Ishikawa (cell line): ENCODE results near the gene SNAPC2.
A peak's percentile ranks its signal among the peaks of the same experiment; 100 is the strongest.

ENCODE experiments used
- CEBPB ChIP-seq: IDR thresholded peaks from 2 replicates; pipeline ENCODE4 v1.6.1; 2012
- CREB1 ChIP-seq: IDR thresholded peaks from 2 replicates; pipeline ENCODE4 v1.6.1; 2012; ENCODE audit warnings: low read depth
- EGR1 ChIP-seq: IDR thresholded peaks from 2 replicates; pipeline ENCODE4 v1.6.1; 2012
- EP300 ChIP-seq: IDR thresholded peaks from 2 replicates; pipeline ENCODE4 v1.6.1; 2012; ENCODE audit warnings: borderline replicate concordance
- FOXM1 ChIP-seq: IDR thresholded peaks from 2 replicates; pipeline ENCODE4 v1.6.1; 2012; ENCODE audit warnings: low read depth, borderline replicate concordance
- NFIC ChIP-seq: IDR thresholded peaks from 2 replicates; pipeline ENCODE4 v1.6.1; 2012
- RAD21 ChIP-seq: IDR thresholded peaks from 2 replicates; pipeline ENCODE4 v1.6.1; 2012; ENCODE audit warnings: low read depth
- TAF1 ChIP-seq: IDR thresholded peaks from 2 replicates; pipeline ENCODE4 v1.6.1; 2012; ENCODE audit warnings: low read depth, mild to moderate bottlenecking
- TCF12 ChIP-seq: IDR thresholded peaks from 2 replicates; pipeline ENCODE4 v1.6.1; 2012; ENCODE audit warnings: low read depth
- TEAD4 ChIP-seq: IDR thresholded peaks from 2 replicates; pipeline ENCODE4 v1.6.1; 2012
- YY1 ChIP-seq: IDR thresholded peaks from 2 replicates; pipeline ENCODE4 v1.6.1; 2012; ENCODE audit warnings: low read depth
- ZBTB7A ChIP-seq: IDR thresholded peaks from 2 replicates; pipeline ENCODE4 v1.6.1; 2012; ENCODE audit warnings: low read depth
- TF ChIP-seq, protein P1 (sequence below): IDR thresholded peaks from 2 replicates; pipeline ENCODE4 v1.6.1; 2012
- TF ChIP-seq, protein P2 (sequence below): IDR thresholded peaks from 2 replicates; pipeline ENCODE4 v1.6.1; 2012; ENCODE audit warnings: low read depth, mild to moderate bottlenecking
- TF ChIP-seq, protein P3 (sequence below): IDR thresholded peaks from 2 replicates; pipeline ENCODE4 v1.6.1; 2012

SNAPC2 gene

DNA sequence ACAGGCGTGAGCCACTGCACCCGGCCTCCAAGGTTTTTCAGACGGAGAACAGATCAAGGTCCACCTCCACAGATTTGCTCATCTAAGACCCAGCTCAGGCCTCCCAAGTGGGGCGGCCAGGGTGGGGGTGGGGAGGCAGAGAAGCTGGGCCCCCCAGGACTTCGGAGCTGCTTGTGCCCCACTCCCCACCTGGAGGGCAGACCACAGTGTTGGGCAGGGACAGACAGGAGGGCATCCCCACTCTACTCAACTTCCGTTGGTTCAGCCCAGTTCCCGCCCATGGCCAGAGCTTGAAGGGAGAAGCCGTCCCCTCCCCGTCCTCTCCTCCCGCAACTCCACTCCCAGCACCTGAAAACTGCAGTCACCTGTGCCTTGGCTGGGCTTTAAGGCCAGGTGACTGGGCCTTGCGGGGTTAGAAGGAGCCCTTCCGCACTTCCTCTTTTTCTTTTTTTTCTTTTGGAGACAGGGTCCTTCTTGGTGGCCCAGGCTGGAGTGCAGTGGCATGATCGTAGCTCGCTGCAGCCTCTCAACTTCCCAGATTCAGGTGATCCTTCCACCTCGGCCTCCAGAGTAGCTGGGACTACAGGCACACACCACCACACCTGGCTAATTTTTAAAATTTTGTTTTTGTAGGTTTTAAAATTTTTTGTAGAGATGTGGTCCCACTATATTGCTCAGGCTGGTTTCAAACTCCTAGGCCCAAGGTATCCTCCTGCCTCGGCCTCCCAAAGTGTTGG is 32.6 kb upstream of the SNAPC2 start:
- 0 out of 2 replicates have a peak, but pooled peaks have one; percentile 4 for TF ChIP-seq TCF12
- TF ChIP-seq ZBTB7A, result no peak

DNA sequence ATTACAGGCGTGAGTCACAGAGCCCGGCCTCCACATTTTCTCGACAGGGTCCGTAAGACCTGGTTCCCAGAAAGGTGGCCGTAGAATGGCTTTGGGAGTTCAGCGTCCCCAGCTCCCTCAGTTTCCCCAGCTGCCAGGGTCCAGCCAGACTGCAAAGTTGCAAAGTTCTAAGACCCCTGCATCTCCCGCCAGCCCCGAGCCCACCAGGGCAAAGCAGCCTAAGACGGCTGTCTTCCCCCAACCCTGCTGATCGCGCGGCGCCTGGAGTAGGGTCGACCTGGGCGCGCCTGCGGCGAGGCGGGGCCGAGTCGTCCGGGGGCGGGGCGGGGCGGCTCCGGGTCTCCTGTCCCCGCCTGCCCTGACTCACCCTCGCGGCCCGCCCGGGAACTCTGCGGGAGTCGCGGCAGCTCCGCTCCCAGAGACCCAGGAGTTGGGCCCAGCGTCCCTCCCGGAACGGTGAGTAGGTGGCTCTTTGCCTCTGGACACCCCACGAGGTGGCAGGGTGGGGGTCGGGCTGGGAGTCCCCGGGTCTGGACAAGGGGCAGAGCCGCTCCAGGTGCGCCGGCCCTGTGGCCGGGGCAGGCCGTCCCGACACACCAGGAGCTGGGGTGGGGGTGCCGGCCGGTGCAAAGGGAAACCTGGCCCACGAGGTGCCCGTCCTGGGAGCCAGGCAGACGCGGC is 31.9 kb upstream of the SNAPC2 start, which contains the start of gene LRRC8E:
LRRC8E (plus strand) TSS at position 366 of the 681 bp plus-strand sequence. CDS start 7,094 bp downstream, outside the sequence.
- TF ChIP-seq RAD21, result no peak
- no peak for TF ChIP-seq YY1
- TF ChIP-seq, protein P1, sequence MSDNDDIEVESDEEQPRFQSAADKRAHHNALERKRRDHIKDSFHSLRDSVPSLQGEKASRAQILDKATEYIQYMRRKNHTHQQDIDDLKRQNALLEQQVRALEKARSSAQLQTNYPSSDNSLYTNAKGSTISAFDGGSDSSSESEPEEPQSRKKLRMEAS, result peak; percentile 37; the same call in 1 of the 2 replicates
- TF ChIP-seq, protein P2, sequence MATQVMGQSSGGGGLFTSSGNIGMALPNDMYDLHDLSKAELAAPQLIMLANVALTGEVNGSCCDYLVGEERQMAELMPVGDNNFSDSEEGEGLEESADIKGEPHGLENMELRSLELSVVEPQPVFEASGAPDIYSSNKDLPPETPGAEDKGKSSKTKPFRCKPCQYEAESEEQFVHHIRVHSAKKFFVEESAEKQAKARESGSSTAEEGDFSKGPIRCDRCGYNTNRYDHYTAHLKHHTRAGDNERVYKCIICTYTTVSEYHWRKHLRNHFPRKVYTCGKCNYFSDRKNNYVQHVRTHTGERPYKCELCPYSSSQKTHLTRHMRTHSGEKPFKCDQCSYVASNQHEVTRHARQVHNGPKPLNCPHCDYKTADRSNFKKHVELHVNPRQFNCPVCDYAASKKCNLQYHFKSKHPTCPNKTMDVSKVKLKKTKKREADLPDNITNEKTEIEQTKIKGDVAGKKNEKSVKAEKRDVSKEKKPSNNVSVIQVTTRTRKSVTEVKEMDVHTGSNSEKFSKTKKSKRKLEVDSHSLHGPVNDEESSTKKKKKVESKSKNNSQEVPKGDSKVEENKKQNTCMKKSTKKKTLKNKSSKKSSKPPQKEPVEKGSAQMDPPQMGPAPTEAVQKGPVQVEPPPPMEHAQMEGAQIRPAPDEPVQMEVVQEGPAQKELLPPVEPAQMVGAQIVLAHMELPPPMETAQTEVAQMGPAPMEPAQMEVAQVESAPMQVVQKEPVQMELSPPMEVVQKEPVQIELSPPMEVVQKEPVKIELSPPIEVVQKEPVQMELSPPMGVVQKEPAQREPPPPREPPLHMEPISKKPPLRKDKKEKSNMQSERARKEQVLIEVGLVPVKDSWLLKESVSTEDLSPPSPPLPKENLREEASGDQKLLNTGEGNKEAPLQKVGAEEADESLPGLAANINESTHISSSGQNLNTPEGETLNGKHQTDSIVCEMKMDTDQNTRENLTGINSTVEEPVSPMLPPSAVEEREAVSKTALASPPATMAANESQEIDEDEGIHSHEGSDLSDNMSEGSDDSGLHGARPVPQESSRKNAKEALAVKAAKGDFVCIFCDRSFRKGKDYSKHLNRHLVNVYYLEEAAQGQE, result no peak
- peak; percentile 77 for TF ChIP-seq ZBTB7A
- TF ChIP-seq TAF1, result peak; percentile 56
- TF ChIP-seq EGR1, result peak; percentile 18; the same call in 1 of the 2 replicates

DNA sequence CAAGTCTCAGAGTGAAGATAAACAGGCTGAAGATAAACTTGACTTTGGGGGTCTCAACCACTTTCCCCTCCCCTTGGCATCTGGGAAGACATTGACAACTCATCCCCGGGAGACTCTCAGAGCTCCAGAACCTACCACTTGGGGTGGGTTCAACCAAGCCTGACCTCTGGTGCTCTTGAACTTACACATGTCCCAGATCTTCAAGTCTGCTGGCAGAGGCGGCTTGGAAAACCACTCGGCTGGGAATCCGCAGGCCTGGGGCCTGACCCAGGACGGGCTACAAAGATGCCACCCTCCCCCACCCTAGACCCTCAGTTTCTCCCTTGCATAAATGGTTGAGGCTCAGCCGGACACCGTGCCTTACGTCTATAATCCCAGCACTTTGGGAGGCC is 31.3 kb upstream of the SNAPC2 start:
- no peak for TF ChIP-seq RAD21
- TF ChIP-seq, protein P1, result no peak
- no peak for TF ChIP-seq FOXM1

DNA sequence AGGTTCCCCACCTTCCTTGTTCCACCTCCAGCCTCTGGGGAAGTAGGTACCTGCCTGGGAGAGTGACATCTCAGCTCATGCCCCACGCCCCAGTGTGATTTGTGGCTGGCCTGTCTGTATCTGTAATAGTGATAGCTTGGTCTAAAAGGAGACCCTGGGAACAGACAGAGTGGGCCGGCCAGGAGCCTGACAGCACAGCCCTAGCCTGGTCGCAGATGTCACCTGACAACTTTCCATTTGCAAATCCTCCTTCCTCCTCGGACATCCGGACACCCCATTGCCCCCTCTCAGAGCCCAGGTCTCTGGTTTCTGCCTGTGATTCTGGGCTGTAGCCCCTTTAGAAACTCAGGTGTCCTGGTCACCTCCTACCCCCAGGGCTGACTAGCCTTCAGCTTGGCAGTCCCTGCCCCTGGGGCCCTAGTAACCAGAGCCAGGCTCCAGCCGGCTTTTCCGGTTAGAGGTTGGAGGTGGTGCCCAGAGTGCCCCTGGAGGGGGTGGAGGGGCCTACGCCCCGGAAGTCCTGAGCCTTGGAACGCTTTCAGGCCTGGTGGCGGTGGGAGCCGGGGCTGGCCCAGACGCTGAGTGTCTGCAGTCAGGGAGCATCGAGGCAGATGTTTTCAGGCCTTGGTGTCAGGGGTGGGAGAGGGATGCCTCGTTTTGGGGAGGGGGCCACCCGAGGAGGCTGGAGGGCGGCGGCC is 25.4 kb upstream of the SNAPC2 start:
- TF ChIP-seq YY1 (no peak), EGR1 (0 out of 2 replicates have a peak, but pooled peaks have one; percentile 6), EP300 (no peak), ZBTB7A (0 out of 2 replicates have a peak, but pooled peaks have one; percentile 52), TAF1 (peak; percentile 35; the same call in 1 of the 2 replicates), RAD21 (no peak), TEAD4 (no peak), NFIC (peak; percentile 36; the same call in 1 of the 2 replicates), FOXM1 (no peak)
- TF ChIP-seq, protein P2, result no peak
- TF ChIP-seq, protein P1, result no peak
- TF ChIP-seq, protein P3, sequence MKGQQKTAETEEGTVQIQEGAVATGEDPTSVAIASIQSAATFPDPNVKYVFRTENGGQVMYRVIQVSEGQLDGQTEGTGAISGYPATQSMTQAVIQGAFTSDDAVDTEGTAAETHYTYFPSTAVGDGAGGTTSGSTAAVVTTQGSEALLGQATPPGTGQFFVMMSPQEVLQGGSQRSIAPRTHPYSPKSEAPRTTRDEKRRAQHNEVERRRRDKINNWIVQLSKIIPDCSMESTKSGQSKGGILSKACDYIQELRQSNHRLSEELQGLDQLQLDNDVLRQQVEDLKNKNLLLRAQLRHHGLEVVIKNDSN, result no peak

DNA sequence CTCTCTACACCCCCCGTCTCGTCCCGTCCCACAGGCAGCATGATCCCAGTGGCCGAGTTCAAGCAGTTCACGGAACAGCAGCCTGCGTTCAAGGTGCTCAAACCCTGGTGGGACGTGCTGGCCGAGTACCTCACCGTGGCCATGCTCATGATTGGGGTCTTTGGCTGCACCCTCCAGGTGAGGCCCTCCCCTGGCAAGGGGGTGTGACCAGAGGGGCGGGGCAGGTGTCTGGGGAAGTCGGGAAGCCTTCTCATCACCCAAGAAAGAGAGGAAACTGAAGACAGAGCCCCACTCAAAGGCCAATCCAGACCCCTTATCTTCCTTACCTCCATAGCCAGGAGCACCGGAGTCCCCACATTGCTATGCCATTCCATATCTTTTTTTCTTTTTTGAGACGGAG is 24.6 kb upstream of the SNAPC2 start:
- no peak for TF ChIP-seq NFIC
- no peak for TF ChIP-seq EP300
- TF ChIP-seq CEBPB, result no peak
- TF ChIP-seq, protein P3, result no peak
- TF ChIP-seq YY1, result no peak
- TF ChIP-seq TEAD4, result no peak
- TF ChIP-seq ZBTB7A, result no peak
- TF ChIP-seq, protein P1, result no peak
- no peak for TF ChIP-seq RAD21
- TF ChIP-seq, protein P2, result no peak
- TF ChIP-seq EGR1, result no peak
- TF ChIP-seq FOXM1, result no peak
- no peak for TF ChIP-seq TCF12
- no peak for TF ChIP-seq CREB1
- no peak for TF ChIP-seq TAF1
